A673 (cell line): ENCODE results near the gene NDUFAF2.

Experiments
- CTCF ChIP-seq: fragments of 300-800, 200-600 bp; sonication (generic); conservative IDR thresholded peaks from 2 replicates; pipeline ENCODE4 v1.5.1; 2017; ENCODE audit warnings: low read depth, mild to moderate bottlenecking, antibody characterized with exemption, low read length, moderate library complexity, mixed read lengths
- EZH2 ChIP-seq: fragments of 200-600 bp; sonication (generic); IDR thresholded peaks from 2 replicates; pipeline ENCODE4 v1.6.1; 2017; ENCODE audit warnings: borderline replicate concordance, low read depth, mild to moderate bottlenecking, mixed read lengths, antibody characterized with exemption, low read length; ENCODE audit not compliant: poor library complexity, severe bottlenecking

- no peak for TF ChIP-seq CTCF
- no peak for TF ChIP-seq EZH2
Observed at GRCh38 chr5:61123145-61123544, 178.1 kb downstream of the NDUFAF2 start.
